Pancreas (tissue), 10 donors: ENCODE measurements around the gene GRIN2A. TPM values are rescaled to one million over a fixed set of nuclear protein-coding genes. Genes with fewer than 3 reads are reported as not detected.

Source experiments
- ATAC-seq, 4 donors: fragments of 200-7000 bp; cut with Tn5 transposase; one replicate each; pipeline versions ENCODE4 v1.8.0 to v1.9.1; 2020; ENCODE audit warnings: mild to moderate bottlenecking in 4 of 4, moderate library complexity in 4 of 4
- DNase-seq, 6 donors: peaks; one replicate each; pipeline ENCODE4 v3.0.0-alpha.2; 2020
- FAIRE-seq: peaks from 2 replicates; lab custom pipeline; 2012; peaks lifted over from hg19 to GRCh38; lab: Jason Lieb, UNC
- H3K27ac ChIP-seq, 4 donors: fragments of 200-600 bp; sonication (generic); 1 replicate in 3 of 4; 2 replicates in 1 of 4; pipeline versions ENCODE4 v1.5.0 to v1.8.0; 2020
- H3K27me3 ChIP-seq, 4 donors: fragments of 200-600 bp; one replicate each; pipeline ENCODE4 v1.8.0; 2021
- H3K36me3 ChIP-seq, 3 donors: fragments of 200-600 bp; sonication (generic) in 1 of 3; one replicate each; pipeline versions ENCODE4 v1.5.0 to v1.8.0; 2020 to 2021
- H3K4me1 ChIP-seq, 3 donors: fragments of 200-600 bp; one replicate each; pipeline ENCODE4 v1.8.0; 2021
- H3K4me3 ChIP-seq, 4 donors: fragments of 200-600 bp; sonication (generic) in 2 of 4; one replicate each; pipeline versions ENCODE4 v1.5.0 to v1.8.0; 2020 to 2021
- H3K9me3 ChIP-seq, 4 donors: fragments of 200-600 bp; one replicate each; pipeline ENCODE4 v1.8.0; 2021
- CTCF ChIP-seq, 4 donors: fragments of 200-600 bp; sonication (generic) in 3 of 4; IDR thresholded peaks; one replicate each; pipeline versions ENCODE4 v1.5.0 to v1.8.0; 2021; ENCODE audit warnings: antibody characterized with exemption in 4 of 4
- WGBS, 2 donors: extraction: QIAGEN DNeasy Blood & Tissue Kit; methylation state at CpG; one replicate each; pipeline ENCODE4 v1.1.7; 2013; 5-methylcytosine and 5-hydroxymethylcytosine counted together
- intact Hi-C, 3 donors: fragments of 100-400 bp; cut with DNase I; formaldehyde crosslinking; loops; one replicate each; pipeline versions ENCODE4 v1.11.1 to v1.14.2; 2022
- polyA plus RNA-seq, 2 donors: library from polyadenylated mRNA; stranded (reverse); fragments of 200-250 nt; gene quantifications; one replicate each; pipeline ENCODE4 v1.2.3, GENCODE V29; 2013
- total RNA-seq, 6 donors: library from RNA; stranded (reverse); fragmentation: NEBNext Ultra II Directional in 4 of 6; extraction: Animal tissue kit (Norgen Biotek cat#: 25700) in 4 of 6; gene quantifications; one replicate each; pipeline versions ENCODE4 v1.2.1 to v1.2.4, GENCODE V29; 2021 to 2023
- donor health status: healthy with polysubstance abuse.
- donor health status: DM: no; HTN: no; CAD: no; lungs with moderate emphysema.
- donor health status: DM: no; HTN: no; CAD: no.
- donor health status: control.
- donor health status: control.
- donor health status: Bipolar disorder and iron deficiency.
- donor health status: DM: yes; HTN: yes; CAD: no.
- donor health status: DM: no; HTN: no; CAD: no.
- donor health status: DM: no; HTN: no; CAD: no.
- donor health status: DM: yes; HTN: yes; CAD: no.

The GRIN2A gene
- total and polyA plus RNA-seq, 8 donors, result 0.09 to 2.2 (median 0.32) TPM

DNA sequence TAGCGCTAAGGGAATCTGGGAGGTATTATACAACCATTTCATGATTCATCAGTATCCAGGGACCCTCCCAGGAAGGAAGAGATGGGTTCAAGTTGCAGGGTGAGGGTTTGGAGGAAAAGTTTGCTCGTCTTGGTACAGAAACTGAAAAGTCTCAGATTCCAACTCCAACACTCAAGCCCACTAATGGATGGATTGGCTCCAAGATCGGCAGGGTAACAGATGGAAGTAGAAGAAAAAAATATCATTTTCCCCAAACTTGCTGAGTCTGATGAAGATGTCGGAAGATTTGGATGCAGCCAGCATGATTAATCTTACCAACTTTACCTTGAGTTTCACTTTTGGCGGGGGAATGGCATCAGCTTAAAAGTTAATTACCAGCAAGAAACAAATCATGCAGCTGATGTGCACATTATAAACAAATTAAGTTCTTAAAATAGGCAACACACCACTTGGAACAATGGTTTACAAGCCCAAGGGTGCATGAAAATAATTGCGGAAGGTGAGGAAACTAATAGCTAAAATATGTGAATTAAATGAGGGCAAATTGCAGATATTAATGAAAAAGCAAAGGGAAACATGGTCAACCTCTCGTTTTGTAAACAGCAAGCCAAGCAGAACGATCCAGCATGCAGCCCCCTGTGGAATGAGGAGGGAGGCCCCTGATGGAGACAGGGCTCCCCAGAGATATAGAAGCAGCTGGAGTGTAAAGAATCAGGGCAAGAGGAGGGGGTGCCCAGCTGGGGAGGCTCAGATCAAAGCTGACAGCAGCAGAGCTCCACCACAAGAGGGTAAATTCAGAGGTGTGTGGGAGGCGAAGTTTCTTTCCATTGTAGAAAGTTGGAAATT, 44.1 kb upstream of the GRIN2A start:
- intact Hi-C loops, result no loop called here
- no peak for DNase-seq

DNA sequence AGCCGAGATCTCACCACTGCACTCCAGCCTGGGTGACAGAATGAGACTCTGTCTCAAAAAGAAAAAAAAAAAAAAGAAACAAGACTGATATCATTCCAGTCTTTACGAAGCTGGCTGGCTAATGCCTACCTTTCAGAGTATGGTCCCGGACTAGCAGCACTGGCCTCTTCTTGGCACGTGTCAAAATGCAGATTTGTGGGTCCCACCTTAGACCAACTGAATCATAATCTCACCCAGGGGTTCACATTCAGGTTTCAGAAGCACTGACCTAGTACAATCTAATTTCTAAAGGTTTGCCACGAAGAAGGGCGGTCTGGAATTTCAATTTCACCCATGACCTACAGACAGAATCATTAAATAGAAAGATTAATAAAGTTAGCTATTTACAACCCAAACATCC, 43.4 kb upstream of the GRIN2A start:
- Histone ChIP-seq H3K4me1 (no peaks in the 10 kb centered on the region), H3K27me3 (peaks cover 0 to 4% (median 0%) of the 10 kb centered on the region in 4 donors), H3K4me3 (no peak overlapping the region), H3K36me3 (no peaks in the 10 kb centered on the region), H3K27ac (no peak overlapping the region), H3K9me3 (no peaks in the 10 kb centered on the region)
- DNase-seq (no peak), FAIRE-seq (no peak), ATAC-seq (no peak)
- WGBS, 2 donors, result 47 to 75% methylated on average over 6 of the region's 6 CpGs
- TF ChIP-seq CTCF (IDR thresholded peaks at IDR 0.05), result no peak
- intact Hi-C loops, result no loop called here

More for the DNA sequence above, 44.1 kb upstream of the GRIN2A start:
- no peaks in the 10 kb centered on the region for H3K9me3 ChIP-seq
- no peak overlapping the region for H3K4me3 ChIP-seq
- H3K27ac ChIP-seq, result no peak overlapping the region
- 58 to 59% methylated on average over 9 of the region's 9 CpGs for WGBS, 2 donors
- ATAC-seq (no peak), FAIRE-seq (no peak)
- TF ChIP-seq CTCF (IDR thresholded peaks at IDR 0.05), result no peak
- H3K4me1 ChIP-seq, result no peaks in the 10 kb centered on the region
- H3K27me3 ChIP-seq, result peaks cover 0 to 4% (median 0%) of the 10 kb centered on the region in 4 donors
- no peaks in the 10 kb centered on the region for H3K36me3 ChIP-seq

DNA sequence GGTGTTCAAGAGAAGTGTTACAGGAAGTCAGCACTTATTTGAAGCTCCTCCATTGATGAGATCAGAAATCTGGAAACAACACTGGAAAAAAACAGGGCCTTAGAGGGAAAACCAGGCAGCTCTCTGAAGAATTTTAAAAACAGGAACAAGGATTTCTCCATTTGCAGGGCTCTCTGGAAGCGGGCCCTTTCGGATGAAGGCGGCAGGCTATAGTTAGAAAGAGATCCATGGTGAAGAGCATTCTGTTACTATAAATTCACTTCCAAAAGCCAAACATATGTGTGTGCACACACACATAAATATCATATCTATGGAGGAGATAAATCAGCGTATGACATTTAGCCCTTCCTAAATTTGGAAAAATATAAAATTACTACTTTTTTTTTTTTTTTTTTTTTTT, 42.6 kb upstream of the GRIN2A start:
- Histone ChIP-seq H3K9me3 (no peaks in the 10 kb centered on the region), H3K4me1 (no peaks in the 10 kb centered on the region), H3K36me3 (no peaks in the 10 kb centered on the region), H3K27me3 (peaks cover 0 to 4% (median 0%) of the 10 kb centered on the region in 4 donors), H3K4me3 (no peak overlapping the region), H3K27ac (no peak overlapping the region)
- no peak for ATAC-seq
- WGBS, 2 donors, result 87 to 92% methylated on average over 4 of the region's 4 CpGs
- no peak for FAIRE-seq
- intact Hi-C loops, result no loop called here
- no peak for DNase-seq
- TF ChIP-seq CTCF (IDR thresholded peaks at IDR 0.05), result no peak

GRCh38 chr16:10220942-10221341, 38.7 kb upstream of the GRIN2A start:
- no peaks in the 10 kb centered on the region for H3K9me3 ChIP-seq
- no peaks in the 10 kb centered on the region for H3K4me1 ChIP-seq
- H3K27me3 ChIP-seq, result peaks cover 0 to 4% (median 0%) of the 10 kb centered on the region in 4 donors
- no peak for TF ChIP-seq CTCF (IDR thresholded peaks at IDR 0.05)
- no peak overlapping the region for H3K27ac ChIP-seq
- WGBS, 2 donors, result 44 to 62% methylated on average over 3 of the region's 3 CpGs
- DNase-seq, result no peak
- no peak for ATAC-seq
- intact Hi-C loops, result no loop called here
- no peak overlapping the region for H3K4me3 ChIP-seq
- no peaks in the 10 kb centered on the region for H3K36me3 ChIP-seq
- FAIRE-seq, result no peak

GRCh38 chr16:10219742-10220141, 37.5 kb upstream of the GRIN2A start:
- WGBS, 2 donors, result 45 to 48% methylated on average over 4 of the region's 4 CpGs
- no peak overlapping the region for H3K4me3 ChIP-seq
- FAIRE-seq (no peak), DNase-seq (no peak), ATAC-seq (no peak)
- no peaks in the 10 kb centered on the region for H3K4me1 ChIP-seq
- no peaks in the 10 kb centered on the region for H3K36me3 ChIP-seq
- H3K9me3 ChIP-seq, result no peaks in the 10 kb centered on the region
- intact Hi-C loops, result no loop called here
- H3K27ac ChIP-seq, result no peak overlapping the region
- no peak for TF ChIP-seq CTCF (IDR thresholded peaks at IDR 0.05)
- H3K27me3 ChIP-seq, result peaks cover 0 to 4% (median 0%) of the 10 kb centered on the region in 4 donors
